Measurements from ENCODE around the gene FOXD4.
"Not testable (repeated sequence)": the region's sequence is repeated elsewhere in the genome, so short reads cannot be mapped to it uniquely, and the experiment has no call there.

Gene FOXD4

DNA sequence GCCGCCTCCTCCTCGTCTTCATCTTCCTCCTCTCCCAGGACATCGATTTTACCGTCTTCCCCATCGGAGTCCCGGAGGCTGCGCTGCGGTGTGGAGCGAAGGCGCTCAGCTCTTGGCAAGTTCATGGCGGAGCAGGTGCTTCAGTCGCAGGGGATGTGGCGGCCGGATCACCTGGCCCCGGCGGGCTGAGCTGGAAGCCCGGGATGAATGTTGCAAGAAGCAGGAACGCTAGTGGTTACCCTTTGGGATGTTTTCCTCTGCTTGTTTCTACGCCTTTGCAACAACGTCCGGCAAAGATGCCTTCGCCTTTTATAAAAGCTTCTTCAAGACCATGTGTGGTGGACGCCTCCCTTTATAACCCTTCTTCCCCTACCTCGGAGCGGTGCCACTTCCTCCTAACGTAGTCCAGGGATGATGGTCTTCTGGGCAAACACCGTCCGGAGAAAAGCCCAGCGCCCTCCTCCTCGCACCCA lies at the start of gene FOXD4:
Gene FOXD4 (minus strand): TSS at position 423 of the 473 bp plus-strand sequence. CDS start 298 bp downstream, at position 125.
- DNase-seq (ENCODE audit: low spot score): peak; percentile 1

GRCh38 chr9:159871-160270 lies 41.7 kb upstream of the FOXD4 start:
- DNase-seq (ENCODE audit: low spot score): not testable (repeated sequence)

- not testable (repeated sequence) for DNase-seq (ENCODE audit: low spot score)
These were observed 33.0 kb upstream of the FOXD4 start for GRCh38 chr9:151173-151572.

- DNase-seq (ENCODE audit: low spot score): not testable (repeated sequence)
These were observed 21.7 kb upstream of the FOXD4 start for GRCh38 chr9:139880-140279.

GRCh38 chr9:117144-117994 lies 848 bp downstream of the FOXD4 start:
- not testable (repeated sequence) for DNase-seq (ENCODE audit: low spot score)

DNA sequence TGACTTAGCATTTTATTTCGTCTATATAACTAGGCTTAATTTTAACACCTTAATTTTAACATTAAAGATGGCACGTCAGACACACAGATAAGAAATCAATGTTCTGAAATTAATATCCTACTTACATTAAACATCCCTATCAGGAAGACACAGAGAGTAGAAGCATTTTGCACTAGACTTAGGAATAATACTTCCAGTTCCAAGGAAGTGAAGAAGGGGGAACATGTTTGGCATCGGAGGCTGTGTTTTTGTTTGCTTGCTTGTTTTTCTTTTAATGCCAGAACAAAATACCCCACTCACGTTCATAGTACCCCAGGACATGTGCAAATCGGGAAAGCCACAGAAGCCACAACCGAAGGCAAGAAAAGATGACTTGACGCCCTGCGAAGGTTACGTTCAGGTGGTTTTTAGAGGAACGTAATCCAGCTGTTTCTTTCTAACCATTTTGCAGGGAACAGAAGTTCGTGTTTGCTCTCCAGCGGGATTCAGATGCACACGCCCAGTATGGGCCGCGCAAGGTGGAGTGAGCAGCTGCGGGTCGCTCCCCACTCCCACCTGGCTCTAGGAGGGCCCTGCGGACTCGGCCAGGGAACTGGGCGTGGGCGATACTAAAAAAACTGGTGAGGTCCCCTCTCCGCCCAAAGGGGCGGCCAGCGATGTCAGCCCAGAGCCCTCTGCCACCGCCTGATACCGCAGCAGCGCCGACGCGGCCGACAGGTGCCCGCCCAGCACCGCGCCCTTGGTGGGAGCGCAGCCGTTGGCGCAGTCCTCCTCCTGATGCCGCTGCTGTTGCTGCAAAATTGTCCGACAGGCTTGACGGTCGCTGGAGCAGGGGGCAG lies 1.8 kb downstream of the FOXD4 start:
- DNase-seq (ENCODE audit: low spot score): not testable (repeated sequence)

GRCh38 chr9:115118-115451 lies 3.1 kb downstream of the FOXD4 start:
- peak; percentile 3 for DNase-seq (ENCODE audit: low spot score)

GRCh38 chr9:114267-115117 lies 3.7 kb downstream of the FOXD4 start:
- peak; percentile 3 for DNase-seq (ENCODE audit: low spot score)

- DNase-seq (ENCODE audit: low spot score): peak; percentile 40
These were observed 4.5 kb downstream of the FOXD4 start for GRCh38 chr9:113468-114266.

GRCh38 chr9:112589-113467 lies 5.4 kb downstream of the FOXD4 start:
- peak; percentile 1 for DNase-seq (ENCODE audit: low spot score)

DNA sequence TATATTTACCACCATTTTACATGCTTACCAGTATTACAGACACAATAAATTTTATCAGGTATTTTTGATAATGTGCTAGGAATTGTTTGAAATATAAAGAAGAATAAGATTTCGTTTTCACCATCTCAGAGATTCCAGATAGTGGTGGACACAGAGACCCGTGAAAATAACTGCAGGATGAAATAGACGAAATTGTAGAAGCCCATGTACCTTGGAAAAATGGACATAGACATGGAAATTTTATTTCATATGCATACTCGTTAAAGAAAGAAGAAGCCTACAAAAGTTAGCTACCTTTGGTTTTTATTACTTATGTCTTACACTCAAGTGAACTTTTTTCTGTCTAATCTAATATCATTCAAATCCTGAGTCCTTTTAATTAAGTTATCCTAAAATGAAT lies 7.5 kb downstream of the FOXD4 start:
- not testable (repeated sequence) for DNase-seq (ENCODE audit: low spot score)

- not testable (repeated sequence) for DNase-seq (ENCODE audit: low spot score)
These were observed 8.7 kb downstream of the FOXD4 start for GRCh38 chr9:109540-109939.

- not testable (repeated sequence) for DNase-seq (ENCODE audit: low spot score)
These were observed 9.3 kb downstream of the FOXD4 start for GRCh38 chr9:108742-109495.

DNA sequence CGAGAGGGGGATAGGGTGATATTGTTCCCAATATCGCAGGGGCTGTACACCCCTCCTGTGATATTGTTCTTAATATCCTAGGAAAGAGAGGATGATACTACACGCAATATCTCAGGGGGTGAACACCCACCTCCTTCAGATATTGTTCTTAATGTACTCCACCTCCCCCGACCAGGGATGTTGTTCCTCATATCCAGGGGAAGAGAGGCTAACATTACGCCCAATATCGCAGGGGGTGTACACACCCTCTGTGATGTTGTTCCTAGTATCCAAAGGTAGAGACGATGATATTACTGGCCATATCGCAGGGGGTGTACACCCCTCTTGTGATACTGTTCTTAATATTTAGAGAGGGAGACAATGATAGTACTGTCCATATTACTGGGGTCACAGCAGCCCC lies 12.2 kb downstream of the FOXD4 start:
- not testable (repeated sequence) for DNase-seq (ENCODE audit: low spot score)

DNA sequence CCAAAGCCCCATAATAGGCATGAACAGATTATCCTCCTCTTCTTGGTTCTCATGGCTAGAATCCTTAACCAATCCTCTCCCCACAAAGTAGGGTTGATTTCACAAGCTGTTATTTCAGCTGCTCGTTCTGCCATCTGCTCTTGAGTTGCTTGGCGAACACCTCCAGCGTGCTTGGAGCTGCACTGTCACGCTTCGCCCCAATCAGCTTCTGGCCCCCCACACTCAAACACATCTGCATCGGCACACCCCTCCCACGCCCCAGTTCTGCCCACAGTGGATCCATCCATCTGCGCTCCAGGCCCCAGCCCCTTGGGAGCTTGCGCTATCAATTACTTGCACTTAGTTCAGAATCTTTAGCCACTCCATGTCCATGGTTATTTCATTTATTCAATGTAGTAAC lies 17.8 kb downstream of the FOXD4 start:
- not testable (repeated sequence) for DNase-seq (ENCODE audit: low spot score)

DNA sequence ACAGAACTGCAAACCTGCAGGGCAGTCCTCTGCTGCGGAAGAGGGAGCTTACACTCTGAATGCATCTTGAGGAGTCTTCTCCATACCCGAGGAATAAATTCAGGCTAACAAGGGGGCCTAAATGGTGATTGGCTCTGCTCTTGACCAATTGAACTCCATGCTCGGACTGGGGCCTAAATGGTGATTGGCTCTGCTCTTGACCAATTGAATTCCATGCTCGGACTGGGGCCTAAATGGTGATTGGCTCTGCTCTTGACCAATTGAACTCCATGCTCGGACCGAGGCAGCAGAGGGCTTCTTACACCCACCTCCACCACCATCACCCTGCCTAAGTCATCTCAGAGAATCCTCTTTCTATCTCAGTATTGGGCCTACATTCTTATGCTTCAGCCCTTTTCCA lies 18.4 kb downstream of the FOXD4 start:
- not testable (repeated sequence) for DNase-seq (ENCODE audit: low spot score)

DNA sequence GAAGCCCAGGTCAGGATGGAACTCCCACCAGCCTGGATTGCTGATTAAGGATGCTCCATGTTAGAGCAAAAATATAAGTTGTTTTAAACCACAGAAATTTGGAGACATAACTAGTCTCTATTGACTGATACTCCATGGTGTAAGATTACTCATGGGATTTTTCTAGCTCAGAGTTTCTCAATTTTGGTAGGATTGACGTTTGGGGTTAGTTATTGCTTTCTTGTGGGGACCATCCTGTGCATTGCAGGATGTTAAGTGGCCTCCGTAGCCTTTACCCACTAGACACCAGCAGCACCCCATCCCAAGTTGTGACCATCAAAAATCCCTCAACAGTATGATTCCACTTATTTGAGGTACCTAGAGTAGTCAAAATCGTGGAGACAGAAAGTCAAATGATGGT lies 19.4 kb downstream of the FOXD4 start:
- DNase-seq (ENCODE audit: low spot score): not testable (repeated sequence)

DNA sequence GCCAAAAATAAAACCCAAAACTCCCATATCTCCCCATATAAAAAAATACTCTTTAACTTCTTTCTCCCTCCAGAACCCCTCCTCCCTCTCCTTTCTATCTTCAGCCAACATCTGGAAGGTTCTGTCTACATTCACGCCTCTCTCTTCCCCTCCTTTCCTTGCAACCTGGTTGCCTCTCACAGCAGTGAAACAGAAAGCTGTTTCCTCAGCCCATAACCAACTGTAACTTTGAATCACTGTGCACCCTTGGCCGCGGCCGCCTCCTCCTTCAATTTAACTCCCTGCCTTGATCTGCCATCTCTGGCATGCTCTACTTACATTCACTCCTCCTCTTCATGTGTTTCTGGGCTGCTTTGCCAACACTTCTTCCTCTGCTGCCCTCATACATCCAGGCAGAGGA lies 23.2 kb downstream of the FOXD4 start:
- not testable (repeated sequence) for DNase-seq (ENCODE audit: low spot score)

DNA sequence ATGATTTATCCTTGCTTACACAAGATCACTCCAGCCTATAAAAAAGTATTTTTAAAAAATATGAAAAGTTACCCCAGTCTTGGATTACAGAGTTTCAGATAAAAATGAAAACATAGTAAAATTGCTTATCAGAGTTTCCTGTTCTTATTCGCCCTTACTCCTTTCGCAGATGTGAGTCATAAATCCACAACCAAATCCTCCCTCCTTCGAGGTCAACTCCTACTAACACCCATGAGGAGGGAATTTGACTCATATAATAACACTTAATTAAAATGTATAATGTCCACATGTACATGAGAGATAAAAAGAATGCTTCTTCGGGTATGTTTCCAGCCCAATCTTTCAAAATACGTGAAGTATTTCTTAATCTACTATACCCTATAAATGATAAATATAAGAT lies 23.9 kb downstream of the FOXD4 start:
- not testable (repeated sequence) for DNase-seq (ENCODE audit: low spot score)

Data from iPS-NIHi11 (cell line).